HepG2 (cell line): Measurements from ENCODE around the gene ZWILCH. TPM values are rescaled to one million over a fixed set of nuclear protein-coding genes. Genes with fewer than 3 reads are reported as not detected.

Source experiments
- ATAC-seq: fragments of 200-7000 bp; cut with Tn5 transposase; 3 replicates; pipeline ENCODE4 v1.9.1; 2020; ENCODE audit warnings: mild to moderate bottlenecking, moderate library complexity
- BruUV-seq: library from RNA; stranded (reverse); fragments of 400-500 nt; replicated peaks from 2 replicates; lab custom pipeline; 2021; lab: Mats Ljungman, UMichigan
- CTCF ChIA-PET: fragments of 300-600 bp; formaldehyde crosslinking; extraction: SDS; loops from one replicate; lab custom pipeline; 2021; ENCODE audit warnings: low total read pairs, inconsistent platforms, low intra/inter-chr PET ratio; lab: Yijun Ruan, JAX
- POLR2A ChIA-PET: fragments of 350-600 bp; sonication (Branson Sonifier 250); formaldehyde crosslinking; loops from one replicate; lab custom pipeline; 2020; ENCODE audit warnings: antibody characterized with exemption, inconsistent platforms; lab: Yijun Ruan, JAX
- DNase-seq: peaks from one replicate; pipeline ENCODE4 v3.0.0-alpha.2; 2015; ENCODE audit warnings: low spot score
- FAIRE-seq: peaks from 3 replicates; lab custom pipeline; 2011; peaks lifted over from hg19 to GRCh38; lab: Jason Lieb, UNC
- H2AFZ ChIP-seq: one replicate; pipeline ENCODE4 v1.6.1; 2011; ENCODE audit warnings: low read length, inconsistent platforms
- H3K27ac ChIP-seq: fragments of 300-600 bp; 3 replicates; pipeline ENCODE4 v1.8.0; 2011; ENCODE audit warnings: mixed run types, mild to moderate bottlenecking, mixed read lengths, low read length, inconsistent platforms; ENCODE audit not compliant: insufficient read depth; ENCODE audit errors: extremely low read length
- H3K27me3 ChIP-seq, 2 experiments: fragments of 200-600 bp in 1 of 2; 2 replicates in 1 of 2; 3 replicates in 1 of 2; pipeline versions ENCODE4 v1.6.0 to v1.8.0; 2011; ENCODE audit warnings: low read length in 2 of 2, mild to moderate bottlenecking in 2 of 2, moderate library complexity in 2 of 2, inconsistent platforms in 1 of 2; ENCODE audit not compliant: insufficient read depth in 2 of 2, control insufficient read depth in 1 of 2
- H3K36me3 ChIP-seq, 2 experiments: fragments of 200-600 bp in 1 of 2; replicated peaks in 1 of 2; 2 replicates in 1 of 2; 3 replicates in 1 of 2; pipeline versions ENCODE4 v1.5.1 to v1.8.0; 2011; ENCODE audit warnings: low read length in 2 of 2, inconsistent platforms in 1 of 2; ENCODE audit not compliant: insufficient read depth in 2 of 2, control insufficient read depth in 1 of 2
- H3K4me1 ChIP-seq: 2 replicates; pipeline ENCODE4 v1.5.1; 2012; ENCODE audit warnings: low read length, inconsistent platforms; ENCODE audit not compliant: insufficient read depth
- H3K4me2 ChIP-seq: 2 replicates; pipeline ENCODE4 v1.6.0; 2011; ENCODE audit warnings: low read depth, low read length, inconsistent platforms
- H3K4me3 ChIP-seq, 3 experiments: fragments of 200-600 bp in 1 of 3; sonication (generic), shearing (Covaris generic) in 1 of 3; replicated peaks in 1 of 3; 2 replicates each; pipeline ENCODE4 v1.5.1; 2011 to 2016; ENCODE audit warnings: low read length in 3 of 3, inconsistent platforms in 2 of 3, low read depth in 2 of 3, mild to moderate bottlenecking in 2 of 3, control low read depth in 1 of 3, mixed read lengths in 1 of 3; ENCODE audit not compliant: insufficient read depth in 1 of 3
- H3K79me2 ChIP-seq: one replicate; pipeline ENCODE4 v1.6.1; 2011; ENCODE audit warnings: low read length, inconsistent platforms; ENCODE audit not compliant: insufficient read depth
- H3K9ac ChIP-seq: 2 replicates; pipeline ENCODE4 v1.6.0; 2011; ENCODE audit warnings: mild to moderate bottlenecking, low read depth, low read length, inconsistent platforms; ENCODE audit not compliant: insufficient read depth
- H3K9me3 ChIP-seq: 2 replicates; pipeline ENCODE4 v1.5.1; 2012; ENCODE audit warnings: mild to moderate bottlenecking, low read length
- H4K20me1 ChIP-seq: 2 replicates; pipeline ENCODE4 v1.6.0; 2011; ENCODE audit warnings: inconsistent platforms, mild to moderate bottlenecking, low read length, moderate library complexity; ENCODE audit not compliant: insufficient read depth
- AKNA ChIP-seq: sonication (generic); formaldehyde crosslinking; IDR thresholded peaks from 2 replicates; pipeline ENCODE4 v1.4.0; 2020; ENCODE audit warnings: missing genetic modification reagents, borderline replicate concordance
- EP300 ChIP-seq, 3 experiments: sonication (generic) in 1 of 3; formaldehyde crosslinking in 1 of 3; IDR thresholded peaks; 2 replicates each; pipeline versions ENCODE4 v1.5.1 to v1.6.1; 2011 to 2020; ENCODE audit warnings: low read depth in 2 of 3, low read length in 2 of 3, borderline replicate concordance in 1 of 3, improper control_type of control experiment in 1 of 3, mild to moderate bottlenecking in 1 of 3, missing genetic modification reagents in 1 of 3, moderate library complexity in 1 of 3
- HNF4A ChIP-seq: sonication (generic); formaldehyde crosslinking; IDR thresholded peaks from 2 replicates; pipeline ENCODE4 v1.4.0; 2020; ENCODE audit warnings: missing genetic modification reagents
- NFKB2 ChIP-seq: sonication (generic); formaldehyde crosslinking; IDR thresholded peaks from 2 replicates; pipeline ENCODE4 v1.4.0; 2020; ENCODE audit warnings: missing genetic modification reagents, borderline replicate concordance
- TEAD3 ChIP-seq: optimal IDR thresholded peaks from 2 replicates; pipeline ENCODE3; 2016; ENCODE audit warnings: borderline replicate concordance
- ZFP41 ChIP-seq: sonication (generic); formaldehyde crosslinking; IDR thresholded peaks from 2 replicates; pipeline ENCODE4 v1.4.0; 2020; ENCODE audit warnings: mild to moderate bottlenecking, missing genetic modification reagents, borderline replicate concordance
- ZMYM2 ChIP-seq: sonication (generic); formaldehyde crosslinking; IDR thresholded peaks from 2 replicates; pipeline ENCODE4 v1.8.0; 2022; ENCODE audit warnings: mild to moderate bottlenecking, missing genetic modification reagents
- ZNF687 ChIP-seq: sonication (generic); formaldehyde crosslinking; IDR thresholded peaks from 2 replicates; pipeline ENCODE4 v1.5.1; 2020; ENCODE audit warnings: mild to moderate bottlenecking, missing genetic modification reagents, moderate library complexity
- ZNF782 ChIP-seq: sonication (generic); formaldehyde crosslinking; IDR thresholded peaks from 2 replicates; pipeline ENCODE4 v1.4.0; 2020; ENCODE audit warnings: missing genetic modification reagents, mild to moderate bottlenecking, borderline replicate concordance
- ZNF839 ChIP-seq: sonication (generic); formaldehyde crosslinking; IDR thresholded peaks from 2 replicates; pipeline ENCODE4 v1.4.0; 2020; ENCODE audit warnings: missing genetic modification reagents, mild to moderate bottlenecking, borderline replicate concordance
- WGBS: methylation state at CpG from one replicate; pipeline ENCODE4 v1.1.6; 2017; ENCODE audit warnings: low lambda C conversion rate; 5-methylcytosine and 5-hydroxymethylcytosine counted together
- in situ Hi-C: cut with HindIII; loops from 2 replicates; pipeline ENCODE4 v1.10.0; 2017; ENCODE audit warnings: low pct_unique_long_range_greater_than_20kb; ENCODE audit not compliant: extremely low pct_ligation_motif_present
- intact Hi-C: fragments of 100-400 bp; cut with micrococcal nuclease; formaldehyde crosslinking; loops from one replicate; pipeline ENCODE4 v1.10.0; 2022; ENCODE audit not compliant: unreplicated experiment
- polyA plus RNA-seq, 8 experiments: library from polyadenylated mRNA; depleted of rRNA in 3 of 8; stranded (reverse) in 7 of 8; unstranded in 1 of 8; fragments of >200 nt; fragmentation: Illumina TruSeq in 4 of 8; extraction: Trizol in 4 of 8; gene quantifications; 2 replicates each; pipeline versions ENCODE4 v1.2.1 to v1.2.3, GENCODE V29; 2011 to 2016; ENCODE audit warnings: low read depth in 4 of 8, missing spikeins in 1 of 8, mixed read lengths in 1 of 8; ENCODE audit not compliant: insufficient read depth in 1 of 8
- total RNA-seq, 5 experiments: library from RNA; depleted of rRNA; stranded (reverse); fragments of >200 nt; fragmentation: Illumina TruSeq; extraction: Trizol; gene quantifications; 2 replicates each; pipeline ENCODE4 v1.2.3, GENCODE V29; 2016; ENCODE audit warnings: low read depth in 1 of 5

The ZWILCH gene
- total and polyA plus RNA-seq, 2 of the 13 experiments (the other 11 are each of a cell fraction or from before 2014, with no cell fraction given): 9.5 to 27.8 TPM

- Histone ChIP-seq H3K9me3 (no peaks in the 10 kb centered on the region), H3K79me2 (no peaks in the 10 kb centered on the region), H3K36me3 (no peaks in the 10 kb centered on the region), H3K9ac (peak overlapping the region; percentile 41), H3K4me3 (peak overlapping the region; percentile 24 to 70 (median 51); a peak in 4 of 6 replicates), H3K27me3 (no peaks in the 10 kb centered on the region), H4K20me1 (no peaks in the 10 kb centered on the region), H2AFZ (no peak overlapping the region), H3K27ac (no peak overlapping the region), H3K4me1 (peaks cover 31% of the 10 kb centered on the region), H3K4me2 (peak overlapping the region; percentile 83)
- FAIRE-seq: no peak
- TF ChIP-seq ZNF839 (CRISPR knock-in tag) (no peak), ZNF687 (CRISPR knock-in tag) (peak; percentile 55), HNF4A (CRISPR knock-in tag) (0 out of 2 replicates have a peak, but pooled peaks have one; percentile 27), ZFP41 (CRISPR knock-in tag) (no peak), EP300 (IDR thresholded peaks at IDR 0.05; ENCODE audit: low read depth in 2 of 2, low read length in 2 of 2) (no peak), EP300 (CRISPR knock-in tag; IDR thresholded peaks at IDR 0.05; ENCODE audit: borderline replicate concordance) (no peak), AKNA (CRISPR knock-in tag) (no peak), ZMYM2 (CRISPR knock-in tag) (no peak), TEAD3 (peak; percentile 11), ZNF782 (CRISPR knock-in tag) (0 out of 2 replicates have a peak, but pooled peaks have one; percentile 50), NFKB2 (CRISPR knock-in tag) (peak; percentile 26; the same call in 1 of the 2 replicates)
- WGBS: 28% methylated on average over 6 of the region's 9 CpGs
- intact Hi-C loops: loop anchor here (5.0 kb wide), 1 partner anchor 58 kb away; the partner anchor contains the start of gene ZWILCH
- no TSS peak for BruUV-seq
- DNase-seq: no peak
- CTCF ChIA-PET: no interaction called here
- in situ Hi-C loops: no loop called here
- POLR2A ChIA-PET: interaction anchor here (1.3 to 1.4 kb wide), 2 partner anchors 17 to 60 kb away, joined by 6 read pairs; partner anchors contain the start of genes RPL4 and ZWILCH
- ATAC-seq: peak; percentile 52
Measured at GRCh38 chr15:66565141-66565641, 60.1 kb downstream of the ZWILCH start.
